Forelimb muscle (tissue), 1 donor: ENCODE results near the gene DAPK3. TPM values are rescaled to one million over a fixed set of nuclear protein-coding genes. Genes with fewer than 3 reads are reported as not detected.

Experiments
- DNase-seq: peaks from one replicate; pipeline ENCODE4 v3.0.0-alpha.2; 2013; ENCODE audit warnings: low read depth
- polyA plus RNA-seq: library from polyadenylated mRNA; unstranded; fragments of 120-200 nt; gene quantifications from one replicate; pipeline ENCODE4 v1.2.1, GENCODE V29; 2013; ENCODE audit not compliant: insufficient read length

Gene DAPK3
- polyA plus RNA-seq, 1 donor = 100 TPM

DNA sequence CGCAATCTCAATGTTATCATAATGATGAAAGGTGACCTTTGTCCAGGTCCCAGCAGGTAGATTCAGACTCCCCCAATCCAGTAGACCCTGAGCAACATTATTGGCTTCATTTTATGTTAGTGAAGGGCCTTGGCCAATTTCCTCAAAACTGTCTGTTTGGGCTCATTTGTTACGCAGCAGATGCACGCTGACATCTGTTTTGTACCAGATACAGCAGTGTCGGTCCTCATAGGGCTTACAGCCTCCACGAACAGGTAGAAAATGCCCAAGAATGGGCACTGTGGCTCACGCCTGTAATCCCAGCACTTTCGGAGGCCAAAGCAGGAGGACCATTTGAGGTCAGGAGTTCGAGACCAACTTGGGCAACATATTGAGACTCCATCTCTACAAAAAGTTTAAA, 51.1 kb downstream of the DAPK3 start:
- DNase-seq = no peak

DNA sequence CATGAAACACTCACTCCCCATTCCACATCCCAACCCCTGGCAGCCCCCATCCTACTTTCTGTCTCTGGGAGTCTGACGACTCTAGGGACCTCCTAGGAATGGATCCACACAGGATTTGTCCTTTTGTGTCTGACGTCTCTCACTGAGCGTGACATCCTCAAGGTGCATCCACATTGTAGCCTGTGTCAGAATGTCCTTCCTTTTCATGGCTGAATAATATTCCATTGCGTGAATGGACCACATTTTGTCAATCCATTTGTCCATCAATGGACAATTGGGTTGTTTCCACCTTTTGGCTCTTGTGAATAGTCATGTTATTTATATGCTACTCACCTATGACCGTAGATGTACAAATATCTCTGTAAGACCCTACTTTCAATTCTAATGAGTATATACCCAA, 54.9 kb downstream of the DAPK3 start:
- DNase-seq = no peak

DNA sequence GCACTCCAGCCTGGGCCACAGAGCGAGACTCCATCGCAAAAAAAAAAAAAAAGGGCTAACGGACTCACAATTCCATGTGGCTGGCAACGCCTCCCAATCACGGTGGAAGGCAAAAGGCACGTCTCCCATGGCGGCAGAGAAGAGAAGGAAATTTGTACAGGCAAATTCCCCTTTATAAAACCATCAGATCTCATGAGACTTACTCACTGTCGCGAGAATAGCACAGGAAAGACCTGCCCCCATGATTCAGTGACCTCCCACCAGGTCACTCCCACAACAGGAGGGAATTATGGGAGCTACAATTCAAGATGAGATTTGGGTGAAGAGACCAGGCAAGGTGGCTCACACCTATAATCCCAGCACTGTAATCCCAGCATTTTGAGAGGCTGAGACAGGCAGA, 56.7 kb downstream of the DAPK3 start:
- DNase-seq = no peak

DNA sequence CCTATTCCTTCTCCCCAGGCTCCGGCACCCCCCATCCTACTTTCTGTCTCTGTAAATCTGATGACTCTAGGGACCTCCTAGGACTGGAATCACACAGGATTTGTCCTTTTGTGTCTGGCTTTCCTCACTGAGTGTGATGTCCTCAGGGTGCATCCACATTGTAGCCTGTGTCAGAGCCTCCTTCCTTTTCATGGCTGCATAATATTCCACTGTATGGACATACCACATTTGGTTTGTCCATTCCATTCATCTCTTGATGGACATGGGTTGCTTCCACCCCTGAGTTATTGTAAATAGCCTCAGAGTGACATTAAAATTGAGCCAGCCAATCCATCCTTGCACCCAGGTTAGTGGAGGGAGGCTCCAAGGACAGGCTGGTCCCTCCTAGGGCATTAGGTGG, 60.8 kb downstream of the DAPK3 start:
- no peak for DNase-seq

Other genes with a start within 250 kb of the DAPK3 start
- gene APBA3, start 209.4 kb downstream of the DAPK3 start, polyA plus RNA-seq = 13.1 TPM
- 26.0 TPM for gene MRPL54, start 208.4 kb downstream of the DAPK3 start, polyA plus RNA-seq
- gene RAX2, start 198.9 kb downstream of the DAPK3 start, polyA plus RNA-seq = not detected
- gene MATK, start 184.7 kb downstream of the DAPK3 start, polyA plus RNA-seq = 1.4 TPM
- 0.05 TPM for gene ZFR2, start 102.1 kb downstream of the DAPK3 start, polyA plus RNA-seq
- 1.2 TPM for gene ATCAY, start 90.4 kb downstream of the DAPK3 start, polyA plus RNA-seq
- 285 TPM for gene NMRK2, start 38.0 kb downstream of the DAPK3 start, polyA plus RNA-seq
- 2,855 TPM for gene EEF2, start 14.4 kb upstream of the DAPK3 start, polyA plus RNA-seq
- gene PIAS4, start 36.6 kb upstream of the DAPK3 start, polyA plus RNA-seq = 25.0 TPM
- gene ZBTB7A, start 95.8 kb upstream of the DAPK3 start, polyA plus RNA-seq = 8.0 TPM
- gene MAP2K2, start 153.0 kb upstream of the DAPK3 start, polyA plus RNA-seq = 119 TPM
- not detected for gene CREB3L3, start 182.5 kb upstream of the DAPK3 start, polyA plus RNA-seq
- gene SIRT6, start 211.5 kb upstream of the DAPK3 start, polyA plus RNA-seq = 11.2 TPM
- gene ANKRD24, start 211.6 kb upstream of the DAPK3 start, polyA plus RNA-seq = 2.9 TPM